Naive thymus-derived CD8-positive, alpha-beta T cell (primary cell): ENCODE measurements around the gene SNTA1. TPM values are rescaled to one million over a fixed set of nuclear protein-coding genes. Genes with fewer than 3 reads are reported as not detected.
A peak's percentile ranks its signal among the peaks of the same experiment; 100 is the strongest.
"Not testable (repeated sequence)": the region's sequence is repeated elsewhere in the genome, so short reads cannot be mapped to it uniquely, and the experiment has no call there.

Experiments
- ATAC-seq, 2 donors: fragments of 150-1000 bp; cut with Tn5 transposase in 1 of 2; sonication (Bioruptor Pico), chemical (Tn5 transposase) in 1 of 2; 1 replicate in 1 of 2; 2 replicates in 1 of 2; pipeline ENCODE4 v1.10.0; 2021; ENCODE audit warnings: mild to moderate bottlenecking in 2 of 2, moderate library complexity in 2 of 2
- POLR2A ChIA-PET: fragments of 350-600 bp; sonication (Branson Sonifier 250); formaldehyde crosslinking; loops from one replicate; lab custom pipeline; 2021; ENCODE audit warnings: antibody characterized with exemption; lab: Charles Lee
- DNase-seq, 10 donors: peaks; one replicate each; pipeline versions ENCODE4 v3.0.0 to v3.0.0-alpha.2; 2020 to 2022
- H3K27ac Mint-ChIP-seq, 10 donors: one replicate each; pipeline ENCODE4 v1.8.0; 2020 to 2022; ENCODE audit warnings: mild to moderate bottlenecking in 10 of 10, mixed read lengths in 10 of 10, moderate library complexity in 4 of 10, inconsistent platforms in 1 of 10
- H3K27me3 Mint-ChIP-seq, 5 donors: one replicate each; pipeline ENCODE4 v1.8.0; 2021 to 2022; ENCODE audit warnings: mixed read lengths in 5 of 5
- H3K36me3 Mint-ChIP-seq, 3 donors: one replicate each; pipeline ENCODE4 v1.8.0; 2020 to 2022; ENCODE audit warnings: mixed read lengths in 3 of 3, mild to moderate bottlenecking in 2 of 3, inconsistent platforms in 1 of 3
- H3K4me1 Mint-ChIP-seq, 4 donors: one replicate each; pipeline ENCODE4 v1.8.0; 2021 to 2022; ENCODE audit warnings: mixed read lengths in 4 of 4
- H3K4me3 Mint-ChIP-seq, 10 donors: one replicate each; pipeline ENCODE4 v1.8.0; 2020 to 2022; ENCODE audit warnings: mild to moderate bottlenecking in 10 of 10, mixed read lengths in 10 of 10, moderate library complexity in 6 of 10, inconsistent platforms in 1 of 10
- H3K9me3 Mint-ChIP-seq, 9 donors: one replicate each; pipeline ENCODE4 v1.8.0; 2020 to 2022; ENCODE audit warnings: mixed read lengths in 9 of 9, mild to moderate bottlenecking in 3 of 9, inconsistent platforms in 1 of 9, moderate library complexity in 1 of 9
- polyA plus RNA-seq, 3 donors: library from polyadenylated mRNA; unstranded; fragments of 300-500 nt; fragmentation: Illumina TruSeq; gene quantifications; one replicate each; pipeline ENCODE4 v1.2.3, GENCODE V29; 2021
- total RNA-seq, 8 experiments: library from RNA in 2 of 8; stranded (reverse) in 2 of 8; gene quantifications; one replicate each; pipeline ENCODE4 v1.2.3 and lab custom pipeline; 2021 to 2026

SNTA1 gene
- total and polyA plus RNA-seq, 5 experiments from 2014 or later, result 3.6 to 9.1 (median 6.1) TPM

DNA sequence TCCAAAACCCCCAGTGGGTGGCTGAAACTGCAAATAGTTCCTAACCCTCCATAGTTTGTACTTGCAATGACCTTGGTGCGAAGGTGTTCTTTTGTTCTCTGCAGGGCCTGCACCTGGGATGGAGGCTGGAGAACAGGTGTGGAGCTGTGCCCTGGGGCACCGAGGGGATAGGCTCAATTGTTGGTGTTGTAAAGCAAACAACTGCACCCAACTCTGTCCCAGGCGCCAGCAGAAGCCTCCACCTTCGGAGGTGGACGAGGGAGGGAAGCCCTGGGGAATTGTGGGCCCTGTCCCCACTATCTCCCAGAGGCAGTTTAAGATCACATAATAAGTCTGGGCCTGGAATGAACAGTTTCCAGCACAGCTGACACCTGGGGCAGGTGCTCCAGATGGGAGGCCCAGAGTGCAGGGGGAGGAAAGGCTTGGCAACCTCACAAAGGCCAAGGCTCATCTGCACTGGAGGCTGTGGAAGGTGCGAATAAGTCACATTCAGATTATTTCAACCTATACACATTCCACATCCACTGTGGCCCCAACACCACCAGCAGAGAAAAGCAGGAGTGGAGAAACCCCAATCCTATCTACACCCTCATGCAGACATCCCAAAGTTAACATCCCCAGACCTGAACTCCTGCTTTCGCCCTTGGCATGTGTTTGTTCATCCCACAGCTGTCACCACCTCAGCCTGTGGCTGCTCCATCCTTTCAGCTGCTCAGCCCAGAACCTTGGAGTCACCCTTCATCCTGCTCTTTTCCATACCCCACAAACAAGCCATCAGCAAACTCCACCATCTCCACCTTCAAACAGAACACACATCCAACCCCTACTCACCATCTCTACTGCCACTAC lies 34.0 kb upstream of the SNTA1 start:
- H3K36me3 Mint-ChIP-seq, result no peaks in the 10 kb centered on the region
- H3K27ac Mint-ChIP-seq, result peak overlapping the region in 1 of 10 donors; percentile 9
- peaks cover 0 to 4% (median 0%) of the 10 kb centered on the region in 4 donors for H3K4me1 Mint-ChIP-seq
- H3K9me3 Mint-ChIP-seq, result no peaks in the 10 kb centered on the region
- H3K27me3 Mint-ChIP-seq, result no peaks in the 10 kb centered on the region
- no peak overlapping the region for H3K4me3 Mint-ChIP-seq
- POLR2A ChIA-PET, result no interaction called here
- DNase-seq, result no peak
- ATAC-seq, result no peak

GRCh38 chr20:33475381-33476152 lies 32.0 kb upstream of the SNTA1 start:
- no peaks in the 10 kb centered on the region for H3K9me3 Mint-ChIP-seq
- POLR2A ChIA-PET, result no interaction called here
- no peak for DNase-seq
- H3K36me3 Mint-ChIP-seq, result no peaks in the 10 kb centered on the region
- no peak overlapping the region for H3K27ac Mint-ChIP-seq
- H3K4me1 Mint-ChIP-seq, result peaks cover 0 to 4% (median 0%) of the 10 kb centered on the region in 4 donors
- no peak overlapping the region for H3K4me3 Mint-ChIP-seq
- no peak for ATAC-seq
- H3K27me3 Mint-ChIP-seq, result no peaks in the 10 kb centered on the region

GRCh38 chr20:33474963-33475362 lies 31.4 kb upstream of the SNTA1 start:
- Mint-ChIP-seq H3K9me3 (no peaks in the 10 kb centered on the region), H3K36me3 (no peaks in the 10 kb centered on the region), H3K27me3 (no peaks in the 10 kb centered on the region), H3K4me1 (peaks cover 0 to 4% (median 0%) of the 10 kb centered on the region in 4 donors), H3K27ac (peak overlapping the region in 1 of 10 donors; percentile 43), H3K4me3 (no peak overlapping the region)
- POLR2A ChIA-PET, result no interaction called here
- ATAC-seq (no peak), DNase-seq (no peak)

GRCh38 chr20:33474097-33474873 lies 30.7 kb upstream of the SNTA1 start:
- Mint-ChIP-seq H3K36me3 (no peaks in the 10 kb centered on the region), H3K4me3 (no peak overlapping the region), H3K27ac (peak overlapping the region in 1 of 10 donors; percentile 43), H3K9me3 (no peaks in the 10 kb centered on the region), H3K27me3 (no peaks in the 10 kb centered on the region), H3K4me1 (peaks cover 0 to 4% (median 0%) of the 10 kb centered on the region in 4 donors)
- no peak for ATAC-seq
- POLR2A ChIA-PET, result no interaction called here
- DNase-seq, result no peak

DNA sequence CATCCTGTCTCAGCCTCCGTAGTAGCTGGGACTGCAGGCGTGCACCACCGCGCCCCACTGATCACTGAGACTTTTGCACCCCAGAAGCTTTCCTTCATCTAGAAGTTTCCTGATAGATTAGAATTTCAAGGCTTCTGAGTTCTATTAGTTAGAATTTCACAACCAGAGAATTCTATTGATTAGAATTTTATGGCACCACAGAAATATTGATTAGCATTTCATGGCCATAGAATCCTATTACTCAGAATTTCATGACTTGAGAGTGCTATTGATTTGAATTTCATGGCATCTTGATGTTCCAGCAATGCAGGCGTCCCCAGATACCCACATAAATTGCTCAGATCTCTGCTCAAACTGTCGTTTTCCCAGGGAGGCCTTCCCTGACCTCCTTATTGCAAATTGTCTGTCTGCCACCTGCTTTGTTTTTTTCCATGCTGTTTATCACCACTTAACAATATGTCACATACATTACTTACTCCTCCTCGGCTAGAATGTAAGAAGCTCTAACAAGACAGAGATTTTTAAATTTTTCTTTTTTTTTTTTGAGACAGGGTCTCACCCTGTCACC lies 29.4 kb upstream of the SNTA1 start:
- ATAC-seq, result no peak
- Mint-ChIP-seq H3K27me3 (no peaks in the 10 kb centered on the region), H3K36me3 (no peaks in the 10 kb centered on the region), H3K4me3 (no peak overlapping the region), H3K27ac (no peak overlapping the region), H3K4me1 (peaks cover 0 to under 1% (median 0%) of the 10 kb centered on the region in 4 donors), H3K9me3 (no peaks in the 10 kb centered on the region)
- DNase-seq, result no peak
- POLR2A ChIA-PET, result interaction anchor here (0.6 to 0.7 kb wide), 2 partner anchors 44 to 105 kb away, joined by 3 read pairs; no protein-coding TSS in a partner anchor

- no peak overlapping the region for H3K27ac Mint-ChIP-seq
- H3K27me3 Mint-ChIP-seq, result no peaks in the 10 kb centered on the region
- H3K4me3 Mint-ChIP-seq, result no peak overlapping the region
- POLR2A ChIA-PET, result interaction anchor here (1.8 kb wide), 1 partner anchor 19 kb away, joined by 7 read pairs; the partner anchor contains the start of gene CBFA2T2
- no peaks in the 10 kb centered on the region for H3K9me3 Mint-ChIP-seq
- no peaks in the 10 kb centered on the region for H3K36me3 Mint-ChIP-seq
- ATAC-seq (no peak), DNase-seq (no peak)
- peaks cover 0 to 5% (median 0%) of the 10 kb centered on the region in 4 donors for H3K4me1 Mint-ChIP-seq
Observed at GRCh38 chr20:33470866-33471265, 27.3 kb upstream of the SNTA1 start.

GRCh38 chr20:33470457-33470856 lies 26.9 kb upstream of the SNTA1 start:
- POLR2A ChIA-PET, result interaction anchor here (1.8 kb wide), 1 partner anchor 19 kb away, joined by 7 read pairs; the partner anchor contains the start of gene CBFA2T2
- ATAC-seq (no peak), DNase-seq (no peak)
- Mint-ChIP-seq H3K9me3 (no peaks in the 10 kb centered on the region), H3K36me3 (no peaks in the 10 kb centered on the region), H3K27me3 (no peaks in the 10 kb centered on the region), H3K27ac (no peak overlapping the region), H3K4me1 (peaks cover 0 to 8% (median 0%) of the 10 kb centered on the region in 4 donors), H3K4me3 (no peak overlapping the region)

DNA sequence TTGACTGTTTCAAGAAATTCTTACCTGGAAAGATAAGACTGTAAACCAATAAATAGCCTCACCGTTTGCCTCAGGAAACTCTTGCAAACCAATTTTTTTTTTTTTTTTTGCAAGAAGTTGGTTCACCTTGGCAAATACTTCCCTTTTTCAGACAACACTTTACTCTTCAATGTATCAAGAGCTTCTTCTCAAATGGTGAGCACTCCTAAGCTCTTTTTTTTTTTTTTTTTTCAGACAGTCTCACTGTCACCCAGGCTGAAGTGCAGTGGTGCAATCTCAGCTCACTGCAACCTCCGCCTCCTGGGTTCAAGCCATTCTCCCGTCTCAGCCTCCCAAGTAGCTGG lies 22.7 kb upstream of the SNTA1 start:
- H3K9me3 Mint-ChIP-seq, result no peaks in the 10 kb centered on the region
- no peak overlapping the region for H3K4me3 Mint-ChIP-seq
- POLR2A ChIA-PET, result interaction anchor here (0.7 kb wide), 1 partner anchor 990 kb away, joined by 4 read pairs; no protein-coding TSS in a partner anchor
- H3K36me3 Mint-ChIP-seq, result no peaks in the 10 kb centered on the region
- DNase-seq (no peak), ATAC-seq (no peak)
- no peaks in the 10 kb centered on the region for H3K27me3 Mint-ChIP-seq
- peaks cover 0 to 15% (median 2%) of the 10 kb centered on the region in 4 donors for H3K4me1 Mint-ChIP-seq
- H3K27ac Mint-ChIP-seq, result no peak overlapping the region

- H3K27me3 Mint-ChIP-seq, result no peaks in the 10 kb centered on the region
- POLR2A ChIA-PET, result no interaction called here
Observed at GRCh38 chr20:33465481-33466302, 22.1 kb upstream of the SNTA1 start.

GRCh38 chr20:33464759-33465158 lies 21.2 kb upstream of the SNTA1 start:
- DNase-seq, H3K9me3 Mint-ChIP-seq, ATAC-seq, POLR2A ChIA-PET, H3K36me3 Mint-ChIP-seq, H3K27ac Mint-ChIP-seq, H3K4me3 Mint-ChIP-seq, H3K27me3 Mint-ChIP-seq: not testable (repeated sequence)
- H3K4me1 Mint-ChIP-seq, result peaks cover 0 to 15% (median 2%) of the 10 kb centered on the region in 4 donors

More at GRCh38 chr20:33465481-33466302, 22.1 kb upstream of the SNTA1 start:
- Mint-ChIP-seq H3K4me3 (no peak overlapping the region), H3K36me3 (no peaks in the 10 kb centered on the region), H3K27ac (no peak overlapping the region), H3K9me3 (no peaks in the 10 kb centered on the region), H3K4me1 (peaks cover 0 to 15% (median 2%) of the 10 kb centered on the region in 4 donors)
- ATAC-seq (no peak), DNase-seq (no peak)

DNA sequence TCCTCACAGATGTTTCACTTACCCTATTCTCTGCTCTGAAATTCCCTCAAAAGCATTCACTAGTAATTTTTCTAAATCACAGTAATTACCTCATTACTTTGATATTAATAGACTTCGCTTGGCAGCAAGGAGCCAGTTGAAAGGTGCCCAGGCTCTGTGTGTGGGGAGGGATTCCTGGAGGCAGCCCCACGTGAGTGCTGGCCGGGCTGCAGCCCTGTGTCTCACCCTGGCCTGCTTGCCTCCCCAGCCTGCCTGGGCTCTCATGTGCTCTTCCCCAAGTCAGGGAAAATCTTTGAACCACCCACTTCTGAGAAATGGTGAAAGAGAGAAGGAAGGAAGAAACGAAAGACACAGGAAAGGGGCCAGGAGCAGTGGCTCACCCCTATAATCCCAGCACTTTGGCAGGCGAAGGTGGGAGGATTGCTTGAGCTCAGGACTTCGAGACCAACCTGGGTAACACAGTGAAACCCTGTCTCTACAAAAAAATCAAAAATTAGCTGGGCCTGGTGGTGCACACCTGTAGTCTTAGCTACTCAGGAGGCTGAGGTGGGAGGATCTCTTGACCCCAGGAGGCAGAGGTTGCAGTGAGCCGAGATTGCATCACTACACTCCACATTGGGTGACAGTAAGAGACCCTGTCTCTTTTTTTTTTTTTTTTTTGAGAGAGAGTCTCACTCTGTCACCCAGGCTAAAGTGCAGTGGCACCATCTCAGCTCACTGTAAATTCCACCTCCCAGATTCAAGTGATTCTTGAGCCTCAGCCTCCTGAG lies 20.0 kb upstream of the SNTA1 start:
- no peak for ATAC-seq
- Mint-ChIP-seq H3K27me3 (no peaks in the 10 kb centered on the region), H3K4me3 (peak overlapping the region in 1 of 10 donors; percentile 24), H3K4me1 (peaks cover 0 to 15% (median 2%) of the 10 kb centered on the region in 4 donors), H3K36me3 (no peaks in the 10 kb centered on the region), H3K9me3 (no peaks in the 10 kb centered on the region), H3K27ac (peak overlapping the region in 3 of 10 donors; percentile 14 to 60 (median 53))
- POLR2A ChIA-PET, result interaction anchor here (0.7 kb wide), 1 partner anchor 215 kb away, joined by 3 read pairs; no protein-coding TSS in a partner anchor
- no peak for DNase-seq
